H9 (cell line): ENCODE data around the gene PNMA6A. TPM values are rescaled to one million over a fixed set of nuclear protein-coding genes. Genes with fewer than 3 reads are reported as not detected.
"Not testable (repeated sequence)": the region's sequence is repeated elsewhere in the genome, so short reads cannot be mapped to it uniquely, and the experiment has no call there.

Experiments
- DNase-seq: peaks from one replicate; pipeline ENCODE4 v3.0.0-alpha.2; 2017
- H2AFZ ChIP-seq: one replicate; pipeline ENCODE4 v1.6.1; 2013; ENCODE audit warnings: mild to moderate bottlenecking, low read length, control low read depth, moderate library complexity
- H2AK5ac ChIP-seq: 2 replicates; pipeline ENCODE4 v1.6.1; 2013; ENCODE audit warnings: low read length, control low read depth, mixed read lengths; ENCODE audit not compliant: insufficient read length
- H2BK120ac ChIP-seq: one replicate; pipeline ENCODE4 v1.6.1; 2013; ENCODE audit warnings: low read depth, mild to moderate bottlenecking, low read length, control low read depth, inconsistent platforms; ENCODE audit not compliant: poor library complexity, severe bottlenecking
- H2BK12ac ChIP-seq: 2 replicates; pipeline ENCODE4 v1.6.1; 2013; ENCODE audit warnings: low read length, control low read depth, mixed read lengths, low read depth; ENCODE audit not compliant: insufficient read length
- H2BK15ac ChIP-seq: 2 replicates; pipeline ENCODE4 v1.6.1; 2013; ENCODE audit warnings: low read depth, low read length, control low read depth
- H2BK20ac ChIP-seq: one replicate; pipeline ENCODE4 v1.6.1; 2013; ENCODE audit warnings: low read depth, mild to moderate bottlenecking, low read length, control low read depth, inconsistent platforms; ENCODE audit not compliant: poor library complexity, severe bottlenecking
- H2BK5ac ChIP-seq: 2 replicates; pipeline ENCODE4 v1.6.1; 2013; ENCODE audit warnings: low read length, control low read depth, mixed read lengths; ENCODE audit not compliant: insufficient read length
- H3K14ac ChIP-seq: 2 replicates; pipeline ENCODE4 v1.6.1; 2013; ENCODE audit warnings: low read length, control low read depth; ENCODE audit not compliant: insufficient read depth
- H3K18ac ChIP-seq: 2 replicates; pipeline ENCODE4 v1.6.1; 2013; ENCODE audit warnings: low read depth, mild to moderate bottlenecking, mixed read lengths, low read length, control low read depth; ENCODE audit not compliant: insufficient read length
- H3K23ac ChIP-seq: 2 replicates; pipeline ENCODE4 v1.6.1; 2013; ENCODE audit warnings: low read length, control low read depth, mixed read lengths, low read depth; ENCODE audit not compliant: insufficient read length
- H3K23me2 ChIP-seq: 2 replicates; pipeline ENCODE4 v1.6.1; 2013; ENCODE audit warnings: low read depth, mild to moderate bottlenecking, mixed read lengths, low read length, control low read depth; ENCODE audit not compliant: insufficient read length, poor library complexity, severe bottlenecking
- H3K27ac ChIP-seq: 2 replicates; pipeline ENCODE4 v1.5.1; 2013; ENCODE audit warnings: low read length, control low read depth, mixed read lengths, low read depth; ENCODE audit not compliant: insufficient read length
- H3K27me3 ChIP-seq: 2 replicates; pipeline ENCODE4 v1.6.1; 2013; ENCODE audit warnings: low read length, control low read depth, inconsistent platforms; ENCODE audit not compliant: insufficient read depth
- H3K4ac ChIP-seq: 2 replicates; pipeline ENCODE4 v1.6.1; 2013; ENCODE audit warnings: low read depth, mild to moderate bottlenecking, control low read depth, inconsistent platforms, low read length, moderate library complexity
- H3K4me1 ChIP-seq: 2 replicates; pipeline ENCODE4 v1.6.1; 2013; ENCODE audit warnings: low read length, control low read depth, inconsistent platforms; ENCODE audit not compliant: insufficient read depth
- H3K4me2 ChIP-seq: 2 replicates; pipeline ENCODE4 v1.6.1; 2013; ENCODE audit warnings: low read length, control low read depth, mixed read lengths; ENCODE audit not compliant: insufficient read length, insufficient read depth
- H3K56ac ChIP-seq: 2 replicates; pipeline ENCODE4 v1.6.1; 2013; ENCODE audit warnings: low read depth, mild to moderate bottlenecking, mixed read lengths, low read length, control low read depth; ENCODE audit not compliant: insufficient read length
- H3K79me1 ChIP-seq: 2 replicates; pipeline ENCODE4 v1.6.1; 2013; ENCODE audit warnings: low read depth, mild to moderate bottlenecking, moderate library complexity, low read length, control low read depth, inconsistent platforms; ENCODE audit not compliant: insufficient read depth, poor library complexity, severe bottlenecking
- H3K79me2 ChIP-seq: 2 replicates; pipeline ENCODE4 v1.6.1; 2013; ENCODE audit warnings: low read length, control low read depth, inconsistent platforms; ENCODE audit not compliant: insufficient read depth
- H3K9ac ChIP-seq: 2 replicates; pipeline ENCODE4 v1.6.1; 2013; ENCODE audit warnings: low read length, control low read depth, mixed read lengths; ENCODE audit not compliant: insufficient read length; ENCODE audit errors: extremely low read depth
- H3K9me3 ChIP-seq: one replicate; pipeline ENCODE4 v1.6.1; 2013; ENCODE audit warnings: low read depth, low read length, inconsistent platforms; ENCODE audit not compliant: control insufficient read depth
- H3T11ph ChIP-seq: one replicate; pipeline ENCODE4 v1.6.1; 2013; ENCODE audit warnings: mild to moderate bottlenecking, low read length, control low read depth, inconsistent platforms
- H4K20me1 ChIP-seq: one replicate; pipeline ENCODE4 v1.6.1; 2013; ENCODE audit not compliant: control insufficient read depth, insufficient read length, insufficient read depth
- H4K5ac ChIP-seq: 2 replicates; pipeline ENCODE4 v1.6.1; 2013; ENCODE audit warnings: low read depth, mild to moderate bottlenecking, mixed read lengths, low read length, control low read depth; ENCODE audit not compliant: insufficient read length
- H4K8ac ChIP-seq: replicated peaks from 2 replicates; pipeline ENCODE4 v1.6.1; 2013; ENCODE audit warnings: low read length, control low read depth, mixed read lengths, low read depth; ENCODE audit not compliant: insufficient read length
- H4K91ac ChIP-seq: 2 replicates; pipeline ENCODE4 v1.6.1; 2013; ENCODE audit warnings: low read depth, mild to moderate bottlenecking, moderate library complexity, mixed read lengths, low read length, control low read depth; ENCODE audit not compliant: insufficient read length
- H3K27ac Mint-ChIP-seq, 3 experiments: 2 replicates in 2 of 3; 3 replicates in 1 of 3; pipeline ENCODE4 v1.8.0; 2020 to 2021; ENCODE audit warnings: mixed read lengths in 3 of 3, mild to moderate bottlenecking in 1 of 3, moderate library complexity in 1 of 3
- H3K27me3 Mint-ChIP-seq: 2 replicates; pipeline ENCODE4 v1.8.0; 2021; ENCODE audit warnings: low read depth, mild to moderate bottlenecking, moderate library complexity, mixed read lengths
- H3K36me3 Mint-ChIP-seq, 3 experiments: 2 replicates in 2 of 3; 3 replicates in 1 of 3; pipeline ENCODE4 v1.8.0; 2020 to 2021; ENCODE audit warnings: low read depth in 3 of 3, mixed read lengths in 3 of 3; ENCODE audit not compliant: insufficient read depth in 1 of 3
- H3K4me1 Mint-ChIP-seq, 2 experiments: 2 replicates each; pipeline ENCODE4 v1.8.0; 2020; ENCODE audit warnings: mixed read lengths in 2 of 2
- H3K4me3 Mint-ChIP-seq, 2 experiments: 2 replicates in 1 of 2; 3 replicates in 1 of 2; pipeline ENCODE4 v1.8.0; 2020 to 2021; ENCODE audit warnings: mild to moderate bottlenecking in 2 of 2, mixed read lengths in 2 of 2, moderate library complexity in 1 of 2
- H3K9me3 Mint-ChIP-seq, 2 experiments: 2 replicates in 1 of 2; 3 replicates in 1 of 2; pipeline ENCODE4 v1.8.0; 2020; ENCODE audit warnings: mild to moderate bottlenecking in 2 of 2, mixed read lengths in 2 of 2, moderate library complexity in 1 of 2
- WGBS: extraction: QIAGEN DNeasy Blood & Tissue Kit; methylation state at CpG from one replicate; pipeline ENCODE4 v1.1.7; 2013; ENCODE audit warnings: missing lambda C conversion rate, low lambda C conversion rate, mixed read lengths; ENCODE audit not compliant: insufficient read length; ENCODE audit errors: extremely low coverage; 5-methylcytosine and 5-hydroxymethylcytosine counted together
- total RNA-seq: library from RNA; stranded (reverse); gene quantifications from 2 replicates; pipeline ENCODE4 v1.2.1, GENCODE V29; 2021

Gene PNMA6A
- total RNA-seq, 1 experiment from 2014 or later, result 7.7 TPM

DNA sequence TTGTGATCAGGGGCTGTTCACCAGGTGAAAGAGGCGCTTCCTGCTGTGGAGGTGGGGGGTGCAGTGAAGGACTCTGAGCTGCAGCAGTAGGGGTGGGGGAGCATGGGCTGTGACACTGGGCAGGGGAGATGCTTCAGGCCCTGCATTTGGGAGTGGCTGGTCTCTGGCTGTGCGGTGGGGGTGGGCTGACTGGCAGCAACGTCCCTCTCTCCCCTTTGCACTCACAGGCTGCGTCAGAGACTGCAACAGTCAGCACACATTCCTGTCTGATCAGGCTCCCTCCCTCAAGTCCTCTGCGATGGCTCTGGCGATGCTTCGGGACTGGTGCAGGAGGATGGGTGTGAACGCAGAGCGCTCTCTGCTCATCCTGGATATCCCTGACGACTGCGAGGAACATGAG lies 43.8 kb upstream of the PNMA6A start:
- not testable (repeated sequence) for H2BK120ac ChIP-seq, H3K79me1 ChIP-seq, H3K23me2 ChIP-seq, H3K27me3 ChIP-seq, H4K5ac ChIP-seq, H3T11ph ChIP-seq, H2BK5ac ChIP-seq, H3K14ac ChIP-seq, H4K91ac ChIP-seq, H2BK20ac ChIP-seq, H3K4me1 Mint-ChIP-seq, H2BK12ac ChIP-seq, H3K4ac ChIP-seq, H4K8ac ChIP-seq, H3K56ac ChIP-seq, H3K23ac ChIP-seq, H4K20me1 ChIP-seq, H3K36me3 Mint-ChIP-seq, H3K4me2 ChIP-seq, DNase-seq, H3K27ac Mint-ChIP-seq, H2AK5ac ChIP-seq, H2AFZ ChIP-seq, H3K4me1 ChIP-seq, H3K9ac ChIP-seq, H3K4me3 Mint-ChIP-seq, H3K18ac ChIP-seq, H3K79me2 ChIP-seq, H3K27ac ChIP-seq, H2BK15ac ChIP-seq
- peaks cover 62 to 75% of the 10 kb centered on the region in 2 experiments for H3K9me3 Mint-ChIP-seq
- peaks cover 26% of the 10 kb centered on the region for H3K27me3 Mint-ChIP-seq
- peaks cover 29% of the 10 kb centered on the region for H3K9me3 ChIP-seq
- WGBS, result no CpG with 5 or more reads among the region's 11 CpGs
